ENCODE measurements around the gene ITGB5. TPM values are rescaled to one million over a fixed set of nuclear protein-coding genes. Genes with fewer than 3 reads are reported as not detected.

Gene ITGB5
- total and polyA plus RNA-seq, 2 donors (not counting 3 experiments of a cell fraction or from before 2014, with no cell fraction given), result 144 to 170 TPM

DNA sequence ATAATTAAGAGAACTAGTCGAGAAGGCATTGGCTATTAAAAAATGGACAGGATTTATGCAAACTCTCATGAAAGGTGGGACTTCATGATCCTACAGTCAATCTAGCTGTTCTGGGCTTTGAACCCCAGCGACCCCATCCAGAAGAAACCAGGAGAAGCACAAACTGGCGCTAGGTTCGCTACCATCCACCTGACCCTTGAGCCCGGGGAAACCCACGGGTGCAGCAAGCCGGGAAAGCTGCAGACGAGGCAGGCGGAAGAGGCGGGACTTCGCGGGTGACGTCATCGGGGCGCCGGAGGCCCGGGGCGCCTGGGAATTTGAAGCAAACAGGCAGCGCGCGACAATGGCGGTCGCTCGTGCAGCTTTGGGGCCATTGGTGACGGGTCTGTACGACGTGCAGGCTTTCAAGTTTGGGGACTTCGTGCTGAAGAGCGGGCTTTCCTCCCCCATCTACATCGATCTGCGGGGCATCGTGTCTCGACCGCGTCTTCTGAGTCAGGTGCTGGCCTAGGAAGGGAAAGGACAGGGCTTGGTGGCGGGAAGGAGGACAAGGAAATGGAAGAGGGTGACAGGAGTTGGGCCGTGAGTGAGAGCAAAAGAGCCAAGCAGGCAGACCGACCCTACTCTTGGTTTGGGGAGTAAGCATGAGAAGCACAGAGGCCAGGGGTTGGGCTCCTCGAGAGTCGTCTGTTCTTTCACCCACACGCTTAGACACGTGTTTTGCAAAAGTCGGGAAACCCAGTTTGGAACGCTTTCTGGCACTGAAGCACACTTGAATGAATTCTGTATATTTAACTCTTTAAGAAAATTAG, 156.8 kb downstream of the ITGB5 start, which contains the start of gene UMPS:
Gene UMPS, plus strand, starts transcription at position 324 of the 812 bp plus-strand sequence. Its CDS starts 20 bp downstream, at position 344.
- H3K4me1 ChIP-seq (ENCODE audit: control insufficient read depth, extremely low read depth, insufficient read depth, low read length), result peaks cover 18% of the 10 kb centered on the region
- H3K9ac ChIP-seq (replicated peaks; ENCODE audit: extremely low read depth, insufficient read depth, low read length), result peak within 1 kb of the TSS; percentile 87
- intact Hi-C loops (cut with micrococcal nuclease) (no loop called here), dilution Hi-C loops (cut with MboI; ENCODE audit: extremely low pct_ligation_motif_present, low sequenced_read_pairs) (no loop called here)
- peaks cover 41% of the 10 kb centered on the region for H3K79me2 ChIP-seq (ENCODE audit: control insufficient read depth, insufficient read depth, low read length)
- H3K27me3 ChIP-seq (ENCODE audit: control insufficient read depth in 2 of 2, insufficient read depth in 2 of 2, low read length in 2 of 2), result peaks cover 4 to 19% of the 10 kb centered on the region in 2 experiments
- H3K9me3 ChIP-seq (replicated peaks; ENCODE audit: control insufficient read depth, insufficient read depth, low read length), result no peaks in the 10 kb centered on the region
- peaks cover 0 to 4% of the 10 kb centered on the region in 2 experiments for H3K36me3 ChIP-seq (ENCODE audit: control insufficient read depth in 2 of 2, extremely low read depth in 1 of 2, insufficient read depth in 2 of 2, low read length in 2 of 2)
- H2AFZ ChIP-seq (ENCODE audit: low read depth, low read length), result peak within 1 kb of the TSS; percentile 85
- H3K4me2 ChIP-seq (ENCODE audit: insufficient read depth, low read length), result peak within 1 kb of the TSS; percentile 90
- BruUV-seq (replicated peaks), result no TSS peak
- H4K20me1 ChIP-seq (replicated peaks; ENCODE audit: control insufficient read depth, extremely low read depth, insufficient read depth, low read length), result no peaks in the 10 kb centered on the region
- peak within 1 kb of the TSS; percentile 14 to 80 (median 79) for H3K4me3 ChIP-seq (replicated peaks in 1 of 3; ENCODE audit: insufficient read depth in 1 of 3, low read depth in 1 of 3, low read length in 3 of 3)
- TF ChIP-seq, protein P1, sequence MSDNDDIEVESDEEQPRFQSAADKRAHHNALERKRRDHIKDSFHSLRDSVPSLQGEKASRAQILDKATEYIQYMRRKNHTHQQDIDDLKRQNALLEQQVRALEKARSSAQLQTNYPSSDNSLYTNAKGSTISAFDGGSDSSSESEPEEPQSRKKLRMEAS (IDR thresholded peaks at IDR 0.05; ENCODE audit: insufficient read depth, insufficient read length), result peak; percentile 26
- TF ChIP-seq POLR2AphosphoS5 (IDR thresholded peaks at IDR 0.05; ENCODE audit: insufficient read depth, low read depth, low read length) (peak; percentile 96), CTCF (IDR thresholded peaks at IDR 0.05; ENCODE audit: extremely low read depth in 1 of 2, insufficient read depth in 1 of 2, low read depth in 1 of 2, low read length in 2 of 2) (no peak), EZH2 (IDR thresholded peaks at IDR 0.05; ENCODE audit: borderline replicate concordance, low read depth, low read length, severe bottlenecking) (no peak), FOS (IDR thresholded peaks at IDR 0.05; ENCODE audit: borderline replicate concordance, insufficient read depth, low read length) (no peak), MYC (IDR thresholded peaks at IDR 0.05; ENCODE audit: low read depth, low read length) (peak; percentile 33), GATA2 (IDR thresholded peaks at IDR 0.05; ENCODE audit: insufficient read depth, insufficient read length, low read depth, low read length) (no peak), POLR2A (IDR thresholded peaks at IDR 0.05; ENCODE audit: low read depth, low read length) (peak; percentile 96), JUN (IDR thresholded peaks at IDR 0.05; ENCODE audit: borderline replicate concordance, insufficient read depth, insufficient read length, low read depth) (peak; percentile 68)
- CTCF ChIA-PET, result interaction anchor here (1.0 to 2.0 kb wide), 3 partner anchors 30 to 171 kb away, joined by 3 to 7 read pairs (median 6); no protein-coding TSS in a partner anchor
- no peaks in the 10 kb centered on the region for H3K9me1 ChIP-seq (replicated peaks; ENCODE audit: control insufficient read depth, extremely low read depth, insufficient read depth, low read length)
- POLR2A ChIA-PET, result no interaction called here
- peak within 1 kb of the TSS; percentile 54 for H3K27ac ChIP-seq (ENCODE audit: insufficient read depth, low read depth, low read length)
- peak; percentile 86 for DNase-seq (ENCODE audit: low read depth, low spot score)
- peak; percentile 87 for FAIRE-seq

Data from endothelial cell of umbilical vein (primary cell).